Neural progenitor cell (in vitro differentiated cells): ENCODE results near the gene CPHXL. TPM values are rescaled to one million over a fixed set of nuclear protein-coding genes. Genes with fewer than 3 reads are reported as not detected.

Experiments used
- DNase-seq: peaks from one replicate; pipeline ENCODE4 v3.0.0-alpha.2; 2016; ENCODE audit warnings: low spot score
- H2AFZ ChIP-seq: fragments of 200-600 bp; sonication (generic); replicated peaks from 2 replicates; pipeline ENCODE4 v1.6.1; 2016; ENCODE audit warnings: antibody characterized with exemption
- H3F3A ChIP-seq: fragments of 200-600 bp; sonication (generic); 2 replicates; pipeline ENCODE4 v1.6.1; 2016; ENCODE audit warnings: antibody characterized with exemption, low read depth
- H3K27ac ChIP-seq: fragments of 200-600 bp; sonication (generic); 2 replicates; pipeline ENCODE4 v1.5.1; 2016; ENCODE audit warnings: mild to moderate bottlenecking
- H3K27me3 ChIP-seq: fragments of 200-600 bp; sonication (generic); 2 replicates; pipeline ENCODE4 v1.6.1; 2016; ENCODE audit warnings: mild to moderate bottlenecking, moderate library complexity
- H3K36me3 ChIP-seq: fragments of 200-600 bp; sonication (generic); 2 replicates; pipeline ENCODE4 v1.5.1; 2016
- H3K4me1 ChIP-seq: fragments of 200-600 bp; sonication (generic); 2 replicates; pipeline ENCODE4 v1.6.1; 2016; ENCODE audit warnings: mixed run types
- H3K4me2 ChIP-seq: fragments of 200-600 bp; sonication (generic); 2 replicates; pipeline ENCODE4 v1.6.1; 2016
- H3K4me3 ChIP-seq: fragments of 200-600 bp; sonication (generic); 2 replicates; pipeline ENCODE4 v1.5.1; 2016
- H3K79me2 ChIP-seq: fragments of 200-600 bp; sonication (generic); 2 replicates; pipeline ENCODE4 v1.6.1; 2016; ENCODE audit warnings: low read depth
- H3K9ac ChIP-seq: fragments of 200-600 bp; sonication (generic); 2 replicates; pipeline ENCODE4 v1.6.1; 2016
- H3K9me3 ChIP-seq: fragments of 200-600 bp; sonication (generic); 2 replicates; pipeline ENCODE4 v1.5.1; 2016; ENCODE audit warnings: low read depth
- H4K20me1 ChIP-seq: fragments of 200-600 bp; sonication (generic); 2 replicates; pipeline ENCODE4 v1.6.1; 2016; ENCODE audit warnings: low read depth
- H3K27ac Mint-ChIP-seq: 3 replicates; pipeline ENCODE4 v1.8.0; 2021; ENCODE audit warnings: mixed read lengths
- H3K27me3 Mint-ChIP-seq: 2 replicates; pipeline ENCODE4 v1.8.0; 2022; ENCODE audit warnings: low read depth, mild to moderate bottlenecking, inconsistent platforms, moderate library complexity, mixed read lengths; ENCODE audit not compliant: insufficient read depth
- H3K36me3 Mint-ChIP-seq: 3 replicates; pipeline ENCODE4 v1.8.0; 2021; ENCODE audit warnings: mixed read lengths
- H3K4me1 Mint-ChIP-seq: 3 replicates; pipeline ENCODE4 v1.8.0; 2021; ENCODE audit warnings: mixed read lengths
- H3K4me3 Mint-ChIP-seq: 3 replicates; pipeline ENCODE4 v1.8.0; 2021; ENCODE audit warnings: mild to moderate bottlenecking, moderate library complexity, mixed read lengths
- H3K9me3 Mint-ChIP-seq: 3 replicates; pipeline ENCODE4 v1.8.0; 2020; ENCODE audit warnings: mixed read lengths
- EZH2 ChIP-seq: fragments of 200-600 bp; sonication (generic); IDR thresholded peaks from 2 replicates; pipeline ENCODE4 v1.6.1; 2017; ENCODE audit warnings: antibody characterized with exemption, mild to moderate bottlenecking, moderate library complexity
- EZH2phosphoT487 ChIP-seq: fragments of 200-600 bp; sonication (generic); IDR thresholded peaks from 2 replicates; pipeline ENCODE4 v1.6.1; 2017; ENCODE audit warnings: antibody characterized with exemption
- total RNA-seq: library from RNA; depleted of rRNA; stranded (reverse); fragments of >200 nt; gene quantifications from 2 replicates; pipeline ENCODE4 v1.2.3, GENCODE V29; 2015; ENCODE audit warnings: low replicate concordance
- TF ChIP-seq, protein P1 (sequence below): fragments of 200-600 bp; sonication (generic); IDR thresholded peaks from 2 replicates; pipeline ENCODE4 v1.5.1; 2017; ENCODE audit warnings: antibody characterized with exemption, mild to moderate bottlenecking

CPHXL gene
- total RNA-seq, 1 donor from 2014 or later = not detected

DNA sequence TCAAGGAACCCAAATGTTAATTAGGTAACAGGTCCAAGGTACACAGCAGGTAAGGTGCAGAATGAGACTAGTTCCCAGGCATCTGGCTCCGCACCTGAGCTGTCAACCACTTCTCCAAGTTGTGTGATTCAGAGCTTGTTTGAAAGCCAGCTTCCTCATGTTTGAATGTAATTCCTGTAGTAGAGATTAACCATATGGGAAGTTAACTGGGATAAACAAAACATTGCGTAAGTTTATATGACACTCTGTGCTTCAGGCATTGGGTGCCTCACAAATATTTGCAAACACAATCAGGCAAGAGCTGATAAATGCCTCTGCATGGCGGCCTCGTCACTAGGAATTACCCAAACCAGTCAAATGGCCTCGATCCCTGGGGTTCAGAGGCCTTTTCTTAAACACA lies 27.9 kb upstream of the CPHXL start:
- no peaks in the 10 kb centered on the region for H3K9me3 ChIP-seq
- H3K4me2 ChIP-seq = no peak overlapping the region
- H2AFZ ChIP-seq = no peak overlapping the region
- no peak overlapping the region for H3K27ac Mint-ChIP-seq
- H3K27me3 Mint-ChIP-seq = peaks cover 6% of the 10 kb centered on the region
- peaks cover 5% of the 10 kb centered on the region for H3K4me1 ChIP-seq
- H4K20me1 ChIP-seq = no peaks in the 10 kb centered on the region
- no peak overlapping the region for H3K4me3 ChIP-seq
- H3K9ac ChIP-seq = no peak overlapping the region
- H3K27ac ChIP-seq = no peak overlapping the region
- H3K36me3 Mint-ChIP-seq = no peaks in the 10 kb centered on the region
- H3K9me3 Mint-ChIP-seq = peaks cover 4% of the 10 kb centered on the region
- no peak overlapping the region for H3K4me3 Mint-ChIP-seq
- no peaks in the 10 kb centered on the region for H3F3A ChIP-seq
- H3K4me1 Mint-ChIP-seq = no peaks in the 10 kb centered on the region
- TF ChIP-seq EZH2phosphoT487 (no peak), EZH2 (no peak)
- TF ChIP-seq, protein P1, sequence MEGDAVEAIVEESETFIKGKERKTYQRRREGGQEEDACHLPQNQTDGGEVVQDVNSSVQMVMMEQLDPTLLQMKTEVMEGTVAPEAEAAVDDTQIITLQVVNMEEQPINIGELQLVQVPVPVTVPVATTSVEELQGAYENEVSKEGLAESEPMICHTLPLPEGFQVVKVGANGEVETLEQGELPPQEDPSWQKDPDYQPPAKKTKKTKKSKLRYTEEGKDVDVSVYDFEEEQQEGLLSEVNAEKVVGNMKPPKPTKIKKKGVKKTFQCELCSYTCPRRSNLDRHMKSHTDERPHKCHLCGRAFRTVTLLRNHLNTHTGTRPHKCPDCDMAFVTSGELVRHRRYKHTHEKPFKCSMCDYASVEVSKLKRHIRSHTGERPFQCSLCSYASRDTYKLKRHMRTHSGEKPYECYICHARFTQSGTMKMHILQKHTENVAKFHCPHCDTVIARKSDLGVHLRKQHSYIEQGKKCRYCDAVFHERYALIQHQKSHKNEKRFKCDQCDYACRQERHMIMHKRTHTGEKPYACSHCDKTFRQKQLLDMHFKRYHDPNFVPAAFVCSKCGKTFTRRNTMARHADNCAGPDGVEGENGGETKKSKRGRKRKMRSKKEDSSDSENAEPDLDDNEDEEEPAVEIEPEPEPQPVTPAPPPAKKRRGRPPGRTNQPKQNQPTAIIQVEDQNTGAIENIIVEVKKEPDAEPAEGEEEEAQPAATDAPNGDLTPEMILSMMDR = no peak
- no peaks in the 10 kb centered on the region for H3K36me3 ChIP-seq
- no peaks in the 10 kb centered on the region for H3K27me3 ChIP-seq
- no peak for DNase-seq
- H3K79me2 ChIP-seq = no peaks in the 10 kb centered on the region

DNA sequence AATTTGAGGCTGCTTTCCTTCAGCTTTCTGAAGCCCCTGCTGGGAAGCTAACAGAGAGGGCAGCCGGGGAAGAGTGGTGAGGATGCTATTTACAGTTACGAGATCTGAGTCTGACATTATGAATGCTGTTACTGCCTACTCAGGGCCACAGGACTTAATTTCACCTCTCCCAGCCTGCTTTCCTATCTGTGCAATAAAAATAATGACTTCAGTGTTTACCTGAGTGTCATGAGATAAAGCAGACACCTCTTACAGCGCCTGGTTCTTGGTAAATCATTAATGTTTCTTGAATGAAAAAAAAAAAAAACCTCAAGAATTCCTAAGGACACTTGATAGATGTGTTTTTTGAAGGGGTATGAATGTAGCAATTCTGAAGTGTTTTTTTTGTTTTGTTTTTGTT lies 24.2 kb upstream of the CPHXL start:
- Mint-ChIP-seq H3K27me3 (peaks cover 3% of the 10 kb centered on the region), H3K4me1 (no peaks in the 10 kb centered on the region), H3K4me3 (no peak overlapping the region), H3K36me3 (no peaks in the 10 kb centered on the region), H3K9me3 (peaks cover 7% of the 10 kb centered on the region), H3K27ac (no peak overlapping the region)
- Histone ChIP-seq H2AFZ (no peak overlapping the region), H3K4me1 (peaks cover 5% of the 10 kb centered on the region), H3K27ac (no peak overlapping the region), H3K36me3 (no peaks in the 10 kb centered on the region), H3K27me3 (no peaks in the 10 kb centered on the region), H3F3A (no peaks in the 10 kb centered on the region), H3K4me3 (no peak overlapping the region), H3K79me2 (no peaks in the 10 kb centered on the region), H3K9me3 (no peaks in the 10 kb centered on the region), H4K20me1 (no peaks in the 10 kb centered on the region), H3K4me2 (no peak overlapping the region), H3K9ac (no peak overlapping the region)
- DNase-seq = peak; percentile 31
- TF ChIP-seq, protein P1 = no peak
- TF ChIP-seq EZH2phosphoT487 = no peak
- TF ChIP-seq EZH2 = no peak

DNA sequence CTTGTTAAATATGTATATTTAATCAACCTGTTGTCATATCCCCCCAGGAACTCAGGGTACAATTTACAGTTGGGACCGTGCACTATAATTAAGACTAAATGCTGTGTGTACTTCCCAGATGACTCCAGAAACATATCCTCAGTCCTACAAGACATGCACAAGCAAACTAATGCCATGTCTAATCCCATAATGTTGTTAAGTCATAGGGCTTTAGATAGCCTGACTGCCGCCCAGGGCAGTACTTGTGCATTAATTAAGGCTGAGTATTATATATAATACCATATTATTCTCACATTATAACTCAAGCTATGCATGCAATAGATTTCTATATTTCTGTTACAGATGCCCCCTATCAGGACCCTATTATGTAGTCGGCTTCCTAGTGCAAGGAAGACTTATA lies 20.1 kb upstream of the CPHXL start:
- Histone ChIP-seq H3K27ac (no peak overlapping the region), H3K4me2 (no peak overlapping the region), H4K20me1 (no peaks in the 10 kb centered on the region), H3K27me3 (no peaks in the 10 kb centered on the region), H2AFZ (no peak overlapping the region), H3K4me1 (peaks cover 5% of the 10 kb centered on the region), H3F3A (no peaks in the 10 kb centered on the region), H3K9me3 (peaks cover 23% of the 10 kb centered on the region), H3K9ac (no peak overlapping the region), H3K79me2 (no peaks in the 10 kb centered on the region), H3K36me3 (no peaks in the 10 kb centered on the region), H3K4me3 (no peak overlapping the region)
- DNase-seq = no peak
- Mint-ChIP-seq H3K36me3 (no peaks in the 10 kb centered on the region), H3K27ac (no peak overlapping the region), H3K9me3 (peaks cover 26% of the 10 kb centered on the region), H3K27me3 (peaks cover 3% of the 10 kb centered on the region), H3K4me3 (no peak overlapping the region), H3K4me1 (no peaks in the 10 kb centered on the region)
- TF ChIP-seq, protein P1 = no peak
- TF ChIP-seq EZH2 = no peak
- TF ChIP-seq EZH2phosphoT487 = no peak
